ENCODE measurements around the gene SCYGR3. TPM values are rescaled to one million over a fixed set of nuclear protein-coding genes. Genes with fewer than 3 reads are reported as not detected.

The SCYGR3 gene
- total and polyA plus RNA-seq, 2 donors from 2014 or later: not detected

GRCh38 chr2:227643990-227644551 is 29.4 kb upstream of the SCYGR3 start:
- Histone ChIP-seq H3K9ac (ENCODE audit: low read length in 3 of 3) (no peak overlapping the region), H3K27me3 (ENCODE audit: control insufficient read depth, insufficient read depth, low read length) (no peaks in the 10 kb centered on the region), H3K9me3 (ENCODE audit: control insufficient read depth in 2 of 3, insufficient read depth in 1 of 3, low read length in 3 of 3) (no peaks in the 10 kb centered on the region), H3K27ac (ENCODE audit: low read depth in 2 of 2, low read length in 2 of 2) (no peak overlapping the region), H3K4me1 (ENCODE audit: control insufficient read depth in 2 of 3, insufficient read depth in 2 of 3, low read depth in 1 of 3, low read length in 3 of 3) (no peaks in the 10 kb centered on the region), H3K36me3 (ENCODE audit: control insufficient read depth in 2 of 3, insufficient read depth in 3 of 3, low read length in 3 of 3) (no peaks in the 10 kb centered on the region), H3K4me3 (ENCODE audit: low read length in 3 of 3) (no peak overlapping the region)
- FAIRE-seq: no peak
- TF ChIP-seq, protein P1, sequence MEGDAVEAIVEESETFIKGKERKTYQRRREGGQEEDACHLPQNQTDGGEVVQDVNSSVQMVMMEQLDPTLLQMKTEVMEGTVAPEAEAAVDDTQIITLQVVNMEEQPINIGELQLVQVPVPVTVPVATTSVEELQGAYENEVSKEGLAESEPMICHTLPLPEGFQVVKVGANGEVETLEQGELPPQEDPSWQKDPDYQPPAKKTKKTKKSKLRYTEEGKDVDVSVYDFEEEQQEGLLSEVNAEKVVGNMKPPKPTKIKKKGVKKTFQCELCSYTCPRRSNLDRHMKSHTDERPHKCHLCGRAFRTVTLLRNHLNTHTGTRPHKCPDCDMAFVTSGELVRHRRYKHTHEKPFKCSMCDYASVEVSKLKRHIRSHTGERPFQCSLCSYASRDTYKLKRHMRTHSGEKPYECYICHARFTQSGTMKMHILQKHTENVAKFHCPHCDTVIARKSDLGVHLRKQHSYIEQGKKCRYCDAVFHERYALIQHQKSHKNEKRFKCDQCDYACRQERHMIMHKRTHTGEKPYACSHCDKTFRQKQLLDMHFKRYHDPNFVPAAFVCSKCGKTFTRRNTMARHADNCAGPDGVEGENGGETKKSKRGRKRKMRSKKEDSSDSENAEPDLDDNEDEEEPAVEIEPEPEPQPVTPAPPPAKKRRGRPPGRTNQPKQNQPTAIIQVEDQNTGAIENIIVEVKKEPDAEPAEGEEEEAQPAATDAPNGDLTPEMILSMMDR (IDR thresholded peaks at IDR 0.05; ENCODE audit: borderline replicate concordance, extremely low read depth, insufficient read depth): no peak
- no peak for DNase-seq
- intact Hi-C loops (cut with DNase I): no loop called here

DNA sequence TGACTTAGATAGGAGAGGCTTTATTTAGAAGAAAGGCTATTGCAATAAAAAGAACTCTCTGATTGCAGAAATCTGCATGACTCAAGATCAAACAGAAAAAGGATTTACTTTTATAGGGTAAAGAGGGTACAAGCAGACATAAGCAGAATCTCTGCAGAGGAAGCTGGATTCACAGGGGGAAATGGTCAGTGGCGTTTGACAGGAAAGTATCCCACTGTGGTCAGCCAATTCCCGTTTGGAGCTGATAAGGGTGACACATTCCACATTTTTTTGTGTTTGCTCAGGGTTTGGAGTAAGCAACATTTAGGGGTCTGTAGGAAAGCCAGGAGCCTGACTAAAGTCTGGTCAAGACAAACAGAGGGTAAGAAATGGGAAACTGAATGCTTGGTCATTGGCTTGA is 28.0 kb upstream of the SCYGR3 start:
- H3K9me3 ChIP-seq (ENCODE audit: control insufficient read depth in 2 of 3, insufficient read depth in 1 of 3, low read length in 3 of 3): no peaks in the 10 kb centered on the region
- intact Hi-C loops (cut with DNase I): no loop called here
- no peak overlapping the region for H3K9ac ChIP-seq (ENCODE audit: low read length in 3 of 3)
- H3K27me3 ChIP-seq (ENCODE audit: control insufficient read depth, insufficient read depth, low read length): no peaks in the 10 kb centered on the region
- H3K4me3 ChIP-seq (ENCODE audit: low read length in 3 of 3): no peak overlapping the region
- DNase-seq: no peak
- H3K36me3 ChIP-seq (ENCODE audit: control insufficient read depth in 2 of 3, insufficient read depth in 3 of 3, low read length in 3 of 3): no peaks in the 10 kb centered on the region
- FAIRE-seq: no peak
- H3K27ac ChIP-seq (ENCODE audit: low read depth in 2 of 2, low read length in 2 of 2): no peak overlapping the region
- TF ChIP-seq, protein P1 (IDR thresholded peaks at IDR 0.05; ENCODE audit: borderline replicate concordance, extremely low read depth, insufficient read depth): no peak
- H3K4me1 ChIP-seq (ENCODE audit: control insufficient read depth in 2 of 3, insufficient read depth in 2 of 3, low read depth in 1 of 3, low read length in 3 of 3): no peaks in the 10 kb centered on the region

DNA sequence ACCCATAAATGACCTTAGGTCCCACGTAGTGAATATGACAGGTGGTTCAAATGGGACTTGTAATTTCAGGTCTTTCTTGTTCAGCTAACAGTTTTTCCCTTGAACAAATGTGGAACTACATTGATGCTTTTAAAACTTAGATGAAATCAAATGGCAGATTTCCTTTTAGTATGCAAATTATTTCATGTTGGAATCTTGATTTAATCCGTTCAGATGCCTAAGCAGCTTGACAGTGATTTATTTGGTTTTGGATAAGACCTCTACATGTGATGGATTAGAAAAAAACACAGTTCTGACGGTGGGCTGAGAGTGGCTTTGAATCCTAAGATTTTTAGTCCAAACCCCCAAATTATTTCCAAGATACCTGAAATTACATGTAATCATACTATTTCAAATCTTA is 19.6 kb upstream of the SCYGR3 start:
- Histone ChIP-seq H3K27me3 (ENCODE audit: control insufficient read depth, insufficient read depth, low read length) (no peaks in the 10 kb centered on the region), H3K36me3 (ENCODE audit: control insufficient read depth in 2 of 3, insufficient read depth in 3 of 3, low read length in 3 of 3) (no peaks in the 10 kb centered on the region), H3K4me3 (ENCODE audit: low read length in 3 of 3) (no peak overlapping the region), H3K9me3 (ENCODE audit: control insufficient read depth in 2 of 3, insufficient read depth in 1 of 3, low read length in 3 of 3) (no peaks in the 10 kb centered on the region), H3K9ac (ENCODE audit: low read length in 3 of 3) (no peak overlapping the region), H3K27ac (ENCODE audit: low read depth in 2 of 2, low read length in 2 of 2) (no peak overlapping the region), H3K4me1 (ENCODE audit: control insufficient read depth in 2 of 3, insufficient read depth in 2 of 3, low read depth in 1 of 3, low read length in 3 of 3) (no peaks in the 10 kb centered on the region)
- TF ChIP-seq, protein P1 (IDR thresholded peaks at IDR 0.05; ENCODE audit: borderline replicate concordance, extremely low read depth, insufficient read depth): no peak
- intact Hi-C loops (cut with DNase I): no loop called here
- DNase-seq (no peak), FAIRE-seq (no peak)

DNA sequence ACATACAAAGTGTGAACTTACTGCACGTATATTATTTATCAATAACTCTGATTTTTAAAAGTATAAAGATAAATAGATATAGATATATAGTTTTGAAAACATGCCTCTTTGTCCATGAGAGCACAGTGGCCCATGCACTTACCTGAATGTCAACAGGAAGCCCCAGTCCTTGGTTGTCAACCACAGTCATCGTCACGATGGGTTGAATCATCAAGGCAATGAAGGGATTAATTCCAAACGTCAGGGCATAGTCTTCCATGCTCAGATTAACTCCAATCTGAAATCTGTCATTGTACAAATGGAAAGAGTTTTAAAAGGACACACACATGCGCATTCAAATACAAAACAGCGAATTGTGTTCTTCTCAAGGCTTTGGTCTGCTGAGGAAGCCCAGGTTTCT is 18.2 kb upstream of the SCYGR3 start:
- H3K36me3 ChIP-seq (ENCODE audit: control insufficient read depth in 2 of 3, insufficient read depth in 3 of 3, low read length in 3 of 3): no peaks in the 10 kb centered on the region
- FAIRE-seq (no peak), DNase-seq (no peak)
- no peak overlapping the region for H3K27ac ChIP-seq (ENCODE audit: low read depth in 2 of 2, low read length in 2 of 2)
- H3K4me3 ChIP-seq (ENCODE audit: low read length in 3 of 3): no peak overlapping the region
- no peak overlapping the region for H3K9ac ChIP-seq (ENCODE audit: low read length in 3 of 3)
- intact Hi-C loops (cut with DNase I): no loop called here
- TF ChIP-seq, protein P1 (IDR thresholded peaks at IDR 0.05; ENCODE audit: borderline replicate concordance, extremely low read depth, insufficient read depth): no peak
- no peaks in the 10 kb centered on the region for H3K27me3 ChIP-seq (ENCODE audit: control insufficient read depth, insufficient read depth, low read length)
- no peaks in the 10 kb centered on the region for H3K4me1 ChIP-seq (ENCODE audit: control insufficient read depth in 2 of 3, insufficient read depth in 2 of 3, low read depth in 1 of 3, low read length in 3 of 3)
- H3K9me3 ChIP-seq (ENCODE audit: control insufficient read depth in 2 of 3, insufficient read depth in 1 of 3, low read length in 3 of 3): no peaks in the 10 kb centered on the region
